SK-N-SH treated with all-trans-retinoic acid at 6 μM for 48 hours (cell line): Measurements from ENCODE around the gene POLDIP2.

Source experiments
- ATAC-seq: fragments of 200-7000 bp; cut with Tn5 transposase; 3 replicates; pipeline ENCODE4 v1.9.1; 2020; ENCODE audit warnings: mild to moderate bottlenecking, moderate library complexity
- ARNTL ChIP-seq: fragments of 450-650 bp; formaldehyde crosslinking; IDR thresholded peaks from 2 replicates; pipeline ENCODE4 v1.5.0; 2020; ENCODE audit warnings: low read depth, mild to moderate bottlenecking, moderate library complexity, borderline replicate concordance
- BACH2 ChIP-seq: fragments of 250-450 bp; sonication (Bioruptor Pico); IDR thresholded peaks from 2 replicates; pipeline ENCODE4 v1.9.0; 2021; ENCODE audit warnings: mild to moderate bottlenecking, borderline replicate concordance
- CSDC2 ChIP-seq: fragments of 250-450 bp; sonication (Bioruptor Pico); IDR thresholded peaks from 2 replicates; pipeline ENCODE4 v1.5.0; 2020; ENCODE audit warnings: mild to moderate bottlenecking, moderate library complexity
- ESRRG ChIP-seq: fragments of 250-450 bp; sonication (Bioruptor Pico); IDR thresholded peaks from 2 replicates; pipeline ENCODE4 v1.6.1; 2021; ENCODE audit warnings: mild to moderate bottlenecking
- ISL1 ChIP-seq: fragments of 250-450 bp; sonication (Bioruptor Pico); IDR thresholded peaks from 2 replicates; pipeline ENCODE4 v2.1.2; 2022; ENCODE audit warnings: mild to moderate bottlenecking, moderate library complexity
- OSR1 ChIP-seq: fragments of 250-450 bp; sonication (Bioruptor Pico); IDR thresholded peaks from 2 replicates; pipeline ENCODE4 v1.8.0; 2022; ENCODE audit warnings: moderate library complexity, mild to moderate bottlenecking, inconsistent platforms
- PATZ1 ChIP-seq: fragments of 250-450 bp; sonication (Bioruptor Pico); IDR thresholded peaks from 2 replicates; pipeline ENCODE4 v1.8.0; 2020; ENCODE audit warnings: mild to moderate bottlenecking, moderate library complexity, borderline replicate concordance
- POU6F1 ChIP-seq: fragments of 250-450 bp; sonication (Bioruptor Pico); IDR thresholded peaks from 2 replicates; pipeline ENCODE4 v1.8.0; 2021; ENCODE audit warnings: low read depth, mild to moderate bottlenecking, moderate library complexity, borderline replicate concordance
- RARB ChIP-seq: fragments of 250-450 bp; sonication (Bioruptor Pico); IDR thresholded peaks from 2 replicates; pipeline ENCODE4 v1.8.0; 2021; ENCODE audit warnings: mild to moderate bottlenecking, moderate library complexity
- TCF4 ChIP-seq: fragments of 250-450 bp; sonication (Bioruptor Pico); IDR thresholded peaks from 2 replicates; pipeline ENCODE4 v1.8.0; 2021; ENCODE audit warnings: mild to moderate bottlenecking, moderate library complexity, borderline replicate concordance
- TOX ChIP-seq: fragments of 250-450 bp; sonication (Bioruptor Pico); IDR thresholded peaks from 2 replicates; pipeline ENCODE4 v1.8.0; 2021; ENCODE audit warnings: mild to moderate bottlenecking, moderate library complexity, borderline replicate concordance
- ZFP30 ChIP-seq: fragments of 450-650 bp; formaldehyde crosslinking; IDR thresholded peaks from 2 replicates; pipeline ENCODE4 v1.5.0; 2022; ENCODE audit warnings: mild to moderate bottlenecking, moderate library complexity
- ZNF70 ChIP-seq: fragments of 450-650 bp; formaldehyde crosslinking; IDR thresholded peaks from 2 replicates; pipeline ENCODE4 v1.5.0; 2020; ENCODE audit warnings: mild to moderate bottlenecking, moderate library complexity
- ZNF8 ChIP-seq: fragments of 450-650 bp; formaldehyde crosslinking; IDR thresholded peaks from 2 replicates; pipeline ENCODE4 v1.5.0; 2020; ENCODE audit warnings: mild to moderate bottlenecking, moderate library complexity
- TF ChIP-seq, protein P1 (sequence below): fragments of 250-450 bp; sonication (Bioruptor Pico); IDR thresholded peaks from 2 replicates; pipeline ENCODE4 v1.5.0; 2020; ENCODE audit warnings: mild to moderate bottlenecking, moderate library complexity
- TF ChIP-seq, protein P2 (sequence below): fragments of 250-450 bp; sonication (Bioruptor Pico); IDR thresholded peaks from 2 replicates; pipeline ENCODE4 v1.5.1; 2020; ENCODE audit warnings: low read depth, mild to moderate bottlenecking, moderate library complexity

POLDIP2 gene

DNA sequence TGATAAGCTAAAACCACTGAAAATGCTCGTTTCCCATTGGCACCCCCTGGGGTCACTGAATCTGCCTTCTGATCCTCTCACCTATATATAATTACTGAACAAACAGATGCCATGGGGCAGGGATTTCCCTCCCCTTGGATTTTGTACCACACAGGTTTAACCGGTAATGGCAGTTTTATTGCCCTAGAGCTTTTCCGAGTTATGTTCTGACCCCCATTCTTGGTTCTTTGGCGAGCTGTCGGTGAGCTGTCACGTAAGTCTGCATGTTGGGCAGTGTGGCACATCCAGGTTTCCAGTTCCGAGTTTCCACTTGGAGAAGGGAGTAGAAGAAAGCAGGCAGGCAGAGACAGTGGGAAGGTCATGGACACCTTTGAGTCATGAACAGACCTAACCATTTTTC, 31.2 kb downstream of the POLDIP2 start:
- TF ChIP-seq ESRRG (CRISPR knock-in tag) (no peak), ZNF8 (CRISPR knock-in tag) (no peak), TOX (no peak), BACH2 (CRISPR knock-in tag) (no peak), ZNF70 (CRISPR knock-in tag) (no peak)
- TF ChIP-seq, all 23 proteins: peak for 0
- no peak for ATAC-seq

DNA sequence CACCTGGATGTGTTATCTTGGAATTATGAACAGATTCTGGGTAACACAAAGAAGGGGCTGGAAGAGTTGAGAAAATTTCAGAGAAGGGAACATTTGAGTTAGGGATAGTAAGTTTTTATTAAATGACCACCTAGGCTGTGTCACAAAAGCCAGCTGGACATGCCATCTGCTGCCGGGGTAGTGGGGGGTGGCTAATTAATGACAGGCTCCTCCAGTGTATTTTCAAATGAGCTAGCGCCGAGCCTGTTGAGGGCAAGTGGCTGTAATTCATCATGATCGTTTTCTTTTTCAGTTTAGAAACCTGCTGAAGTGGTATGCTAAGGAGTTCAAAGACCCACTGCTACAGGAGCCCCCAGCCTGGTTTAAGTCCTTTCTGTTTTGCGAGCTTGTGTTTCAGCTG, 32.1 kb downstream of the POLDIP2 start:
- no peak for ATAC-seq
- no peak for TF ChIP-seq ARNTL
- TF ChIP-seq, all 23 proteins: peak for 0

DNA sequence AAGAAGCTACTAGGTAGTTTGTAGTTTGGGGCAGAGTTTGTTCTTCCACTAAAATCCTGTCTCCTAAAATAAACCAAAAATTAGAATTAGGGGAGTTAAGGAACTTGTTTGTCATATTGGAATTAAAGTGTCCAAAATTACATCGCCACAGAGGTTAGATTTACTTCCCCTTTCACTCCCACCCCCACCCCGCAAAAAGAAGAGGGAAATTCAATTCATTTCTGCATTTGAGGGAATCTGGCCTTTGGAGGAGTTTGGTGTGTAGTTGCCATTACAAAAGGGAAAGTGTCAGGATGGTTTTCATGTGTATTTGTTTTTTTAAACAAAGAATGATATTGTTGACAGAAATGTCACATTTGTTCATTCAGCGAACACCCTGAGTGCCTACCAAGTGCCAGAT, 32.5 kb downstream of the POLDIP2 start:
- no peak for ATAC-seq
- TF ChIP-seq CSDC2 (no peak), TOX (no peak)

- no peak for ATAC-seq
- no peak for TF ChIP-seq ISL1 (CRISPR knock-in tag)
- TF ChIP-seq RARB (CRISPR knock-in tag) = no peak
- TF ChIP-seq OSR1 = no peak
- TF ChIP-seq POU6F1 (CRISPR knock-in tag) = no peak
- TF ChIP-seq, protein P1, sequence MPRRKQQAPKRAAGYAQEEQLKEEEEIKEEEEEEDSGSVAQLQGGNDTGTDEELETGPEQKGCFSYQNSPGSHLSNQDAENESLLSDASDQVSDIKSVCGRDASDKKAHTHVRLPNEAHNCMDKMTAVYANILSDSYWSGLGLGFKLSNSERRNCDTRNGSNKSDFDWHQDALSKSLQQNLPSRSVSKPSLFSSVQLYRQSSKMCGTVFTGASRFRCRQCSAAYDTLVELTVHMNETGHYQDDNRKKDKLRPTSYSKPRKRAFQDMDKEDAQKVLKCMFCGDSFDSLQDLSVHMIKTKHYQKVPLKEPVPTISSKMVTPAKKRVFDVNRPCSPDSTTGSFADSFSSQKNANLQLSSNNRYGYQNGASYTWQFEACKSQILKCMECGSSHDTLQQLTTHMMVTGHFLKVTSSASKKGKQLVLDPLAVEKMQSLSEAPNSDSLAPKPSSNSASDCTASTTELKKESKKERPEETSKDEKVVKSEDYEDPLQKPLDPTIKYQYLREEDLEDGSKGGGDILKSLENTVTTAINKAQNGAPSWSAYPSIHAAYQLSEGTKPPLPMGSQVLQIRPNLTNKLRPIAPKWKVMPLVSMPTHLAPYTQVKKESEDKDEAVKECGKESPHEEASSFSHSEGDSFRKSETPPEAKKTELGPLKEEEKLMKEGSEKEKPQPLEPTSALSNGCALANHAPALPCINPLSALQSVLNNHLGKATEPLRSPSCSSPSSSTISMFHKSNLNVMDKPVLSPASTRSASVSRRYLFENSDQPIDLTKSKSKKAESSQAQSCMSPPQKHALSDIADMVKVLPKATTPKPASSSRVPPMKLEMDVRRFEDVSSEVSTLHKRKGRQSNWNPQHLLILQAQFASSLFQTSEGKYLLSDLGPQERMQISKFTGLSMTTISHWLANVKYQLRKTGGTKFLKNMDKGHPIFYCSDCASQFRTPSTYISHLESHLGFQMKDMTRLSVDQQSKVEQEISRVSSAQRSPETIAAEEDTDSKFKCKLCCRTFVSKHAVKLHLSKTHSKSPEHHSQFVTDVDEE (CRISPR knock-in tag) = no peak
These were observed 33.0 kb downstream of the POLDIP2 start for GRCh38 chr17:28324267-28324745.

DNA sequence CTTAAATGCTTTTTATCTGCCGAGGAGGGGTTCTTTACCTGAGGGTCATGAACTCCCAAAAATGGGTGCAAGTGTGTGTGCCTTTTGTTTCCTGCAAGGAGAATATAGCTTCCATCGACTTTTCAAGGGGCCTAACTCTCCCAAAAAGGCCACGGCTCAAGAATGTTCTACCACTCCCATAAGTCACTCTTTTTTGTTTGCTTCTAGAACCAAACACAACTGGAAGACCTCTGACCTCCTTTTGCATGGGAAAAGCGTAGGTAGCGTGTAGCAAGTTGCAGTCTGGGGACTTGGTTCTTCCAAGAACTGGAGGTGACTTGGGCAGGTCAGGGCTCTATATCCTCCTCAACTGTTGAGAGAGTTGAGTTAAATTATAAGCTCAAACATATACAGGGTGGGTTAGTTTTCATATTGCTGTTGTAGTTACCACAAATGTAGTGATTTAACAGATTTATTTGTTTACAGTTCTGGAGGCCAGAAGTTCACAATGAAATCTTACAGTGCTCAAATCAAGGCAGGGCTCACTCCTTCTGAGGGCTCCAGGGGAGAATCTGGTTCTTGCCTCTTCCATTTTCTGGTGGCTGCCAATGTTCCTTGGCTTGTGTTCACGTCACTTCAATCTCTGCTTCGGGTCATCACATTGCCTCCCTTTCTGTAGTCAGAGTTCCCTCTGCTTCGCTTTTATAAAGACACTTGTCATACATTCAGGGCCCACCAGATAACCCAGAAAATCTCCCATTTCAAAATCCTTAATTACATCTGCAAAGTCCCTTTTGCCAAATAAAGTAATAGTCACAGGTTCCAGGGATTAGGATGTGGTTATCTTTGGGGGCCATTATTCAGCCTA, 36.9 kb downstream of the POLDIP2 start:
- no peak for ATAC-seq
- TF ChIP-seq ZFP30 (CRISPR knock-in tag) (no peak), ISL1 (CRISPR knock-in tag) (no peak), ARNTL (no peak), TOX (no peak), BACH2 (CRISPR knock-in tag) (no peak), TCF4 (no peak), ZNF8 (CRISPR knock-in tag) (no peak)
- TF ChIP-seq, protein P2, sequence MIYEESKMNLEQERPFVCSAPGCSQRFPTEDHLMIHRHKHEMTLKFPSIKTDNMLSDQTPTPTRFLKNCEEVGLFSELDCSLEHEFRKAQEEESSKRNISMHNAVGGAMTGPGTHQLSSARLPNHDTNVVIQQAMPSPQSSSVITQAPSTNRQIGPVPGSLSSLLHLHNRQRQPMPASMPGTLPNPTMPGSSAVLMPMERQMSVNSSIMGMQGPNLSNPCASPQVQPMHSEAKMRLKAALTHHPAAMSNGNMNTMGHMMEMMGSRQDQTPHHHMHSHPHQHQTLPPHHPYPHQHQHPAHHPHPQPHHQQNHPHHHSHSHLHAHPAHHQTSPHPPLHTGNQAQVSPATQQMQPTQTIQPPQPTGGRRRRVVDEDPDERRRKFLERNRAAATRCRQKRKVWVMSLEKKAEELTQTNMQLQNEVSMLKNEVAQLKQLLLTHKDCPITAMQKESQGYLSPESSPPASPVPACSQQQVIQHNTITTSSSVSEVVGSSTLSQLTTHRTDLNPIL = no peak
- TF ChIP-seq, protein P1 (CRISPR knock-in tag) = no peak

DNA sequence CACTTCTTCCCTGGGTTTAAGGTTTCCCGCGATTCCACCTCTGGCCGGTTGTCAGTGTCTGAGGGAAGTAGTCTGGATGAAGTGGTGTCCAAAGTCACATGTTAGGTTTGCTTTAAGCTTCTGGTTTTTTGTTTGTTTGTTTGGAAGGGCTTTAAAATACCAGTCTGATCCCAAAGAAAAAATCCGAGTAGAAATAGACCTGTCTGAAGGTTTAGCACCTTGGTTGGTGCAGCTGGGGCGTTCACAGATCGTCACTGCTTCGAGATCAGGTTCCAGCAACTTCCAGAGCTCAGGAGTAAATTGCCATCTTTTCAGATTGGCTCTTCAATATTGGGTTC, 37.8 kb downstream of the POLDIP2 start:
- peak; percentile 16; the same call in 2 of the 3 replicates for ATAC-seq
- no peak for TF ChIP-seq PATZ1 (CRISPR knock-in tag)
